ENCODE data around the gene NVL.

DNA sequence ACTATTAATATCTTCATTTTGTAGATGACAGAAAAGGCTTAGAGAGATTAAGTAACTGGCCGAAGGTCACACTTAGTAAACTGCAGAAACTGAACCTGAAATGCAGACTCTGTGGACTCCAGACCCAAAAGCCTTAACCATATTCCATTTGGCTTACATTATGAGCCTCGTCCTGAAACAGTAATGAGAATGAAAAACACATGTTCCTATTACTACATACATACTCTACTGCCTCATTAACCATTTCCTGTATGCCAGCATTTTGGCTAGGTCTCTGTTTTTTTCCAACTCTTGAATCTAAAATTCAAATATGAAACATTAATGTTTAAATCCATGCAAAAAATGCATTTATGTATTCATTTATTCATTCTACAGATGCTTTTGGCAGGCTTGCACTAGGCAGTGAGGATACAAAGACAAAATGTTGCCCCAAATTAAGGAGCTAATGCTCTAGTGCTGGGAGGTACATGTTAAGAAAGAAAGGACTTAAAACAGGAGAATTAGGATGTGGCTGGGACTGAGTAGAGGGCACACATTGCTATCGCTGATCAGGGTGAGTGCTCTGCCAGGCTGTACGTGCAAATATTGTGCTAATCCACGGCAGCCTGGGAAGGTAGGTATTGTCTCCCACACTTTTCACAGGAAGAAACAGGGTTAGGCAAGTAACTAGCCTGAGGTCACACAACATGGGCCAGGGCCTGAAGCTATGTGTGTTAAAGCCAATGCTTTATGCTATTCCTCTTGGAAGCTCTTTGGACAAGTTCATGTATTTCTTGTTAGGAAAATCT, 133.0 kb downstream of the NVL start:
- TF ChIP-seq EZH2 (IDR thresholded peaks at IDR 0.05) (no peak), CTCF (IDR thresholded peaks at IDR 0.05) (no peak)

Data from neural progenitor cell (in vitro differentiated cells).